Immature natural killer cell (primary cell): ENCODE results near the gene SAMD13. TPM values are rescaled to one million over a fixed set of nuclear protein-coding genes. Genes with fewer than 3 reads are reported as not detected.

ENCODE experiments used
- DNase-seq, 3 donors: peaks; one replicate each; pipeline ENCODE4 v3.0.0; 2022; ENCODE audit warnings: mixed read lengths in 1 of 3
- H3K27ac Mint-ChIP-seq, 6 donors: one replicate each; pipeline ENCODE4 v1.8.0; 2020; ENCODE audit warnings: mixed read lengths in 6 of 6, mild to moderate bottlenecking in 5 of 6, inconsistent platforms in 4 of 6, moderate library complexity in 3 of 6
- H3K27me3 Mint-ChIP-seq, 3 donors: one replicate each; pipeline ENCODE4 v1.8.0; 2020 to 2021; ENCODE audit warnings: low read depth in 3 of 3, mild to moderate bottlenecking in 3 of 3, mixed read lengths in 3 of 3, moderate library complexity in 3 of 3, inconsistent platforms in 1 of 3
- H3K36me3 Mint-ChIP-seq, 3 donors: one replicate each; pipeline ENCODE4 v1.8.0; 2020; ENCODE audit warnings: mixed read lengths in 3 of 3, inconsistent platforms in 2 of 3, mild to moderate bottlenecking in 2 of 3
- H3K4me1 Mint-ChIP-seq, 2 donors: one replicate each; pipeline ENCODE4 v1.8.0; 2020; ENCODE audit warnings: inconsistent platforms in 2 of 2, mild to moderate bottlenecking in 2 of 2, mixed read lengths in 2 of 2, moderate library complexity in 1 of 2
- H3K4me3 Mint-ChIP-seq, 5 donors: one replicate each; pipeline ENCODE4 v1.8.0; 2020; ENCODE audit warnings: mild to moderate bottlenecking in 5 of 5, mixed read lengths in 5 of 5, inconsistent platforms in 3 of 5, moderate library complexity in 3 of 5
- H3K9me3 Mint-ChIP-seq, 6 donors: one replicate each; pipeline ENCODE4 v1.8.0; 2020; ENCODE audit warnings: mild to moderate bottlenecking in 6 of 6, mixed read lengths in 6 of 6, inconsistent platforms in 4 of 6, moderate library complexity in 3 of 6
- polyA plus RNA-seq, 3 donors: library from polyadenylated mRNA; unstranded; fragments of 300-500 nt; fragmentation: Illumina TruSeq; gene quantifications; one replicate each; pipeline ENCODE4 v1.2.3, GENCODE V29; 2021

The SAMD13 gene
- polyA plus RNA-seq, 3 donors from 2014 or later: 1.2 TPM; not detected in 2

- Mint-ChIP-seq H3K27me3 (peaks cover 0 to 2% (median 0%) of the 10 kb centered on the region in 3 donors), H3K4me3 (no peak overlapping the region), H3K36me3 (peaks cover 0 to 3% (median 0%) of the 10 kb centered on the region in 3 donors), H3K9me3 (no peaks in the 10 kb centered on the region), H3K4me1 (peaks cover 36 to 42% of the 10 kb centered on the region in 2 donors), H3K27ac (no peak overlapping the region)
- DNase-seq: no peak
Measured at GRCh38 chr1:84374991-84375696, 73.6 kb downstream of the SAMD13 start.

- Mint-ChIP-seq H3K4me3 (no peak overlapping the region), H3K27ac (no peak overlapping the region), H3K4me1 (peaks cover 26 to 31% of the 10 kb centered on the region in 2 donors), H3K27me3 (peaks cover 0 to 2% (median 1%) of the 10 kb centered on the region in 3 donors), H3K9me3 (no peaks in the 10 kb centered on the region), H3K36me3 (peaks cover 0 to 3% (median 0%) of the 10 kb centered on the region in 3 donors)
- no peak for DNase-seq
Measured at GRCh38 chr1:84376000-84376910, 74.7 kb downstream of the SAMD13 start.

- Mint-ChIP-seq H3K27ac (no peak overlapping the region), H3K4me1 (peaks cover 16 to 18% of the 10 kb centered on the region in 2 donors), H3K9me3 (no peaks in the 10 kb centered on the region), H3K27me3 (peaks cover 0 to 2% (median 1%) of the 10 kb centered on the region in 3 donors), H3K4me3 (no peak overlapping the region), H3K36me3 (peaks cover 0 to 3% (median 0%) of the 10 kb centered on the region in 3 donors)
- DNase-seq: no peak
Measured at GRCh38 chr1:84377480-84378095, 76.1 kb downstream of the SAMD13 start.

- Mint-ChIP-seq H3K4me1 (peaks cover under 1% of the 10 kb centered on the region in 2 donors), H3K36me3 (peaks cover 0 to 3% (median 0%) of the 10 kb centered on the region in 3 donors), H3K27ac (no peak overlapping the region), H3K27me3 (peaks cover 0 to 6% (median 1%) of the 10 kb centered on the region in 3 donors), H3K9me3 (no peaks in the 10 kb centered on the region), H3K4me3 (no peak overlapping the region)
- peak in 1 of 3 donors; percentile 11 for DNase-seq
Measured at GRCh38 chr1:84379138-84379916, 77.8 kb downstream of the SAMD13 start.

- peaks cover 0 to 6% (median 1%) of the 10 kb centered on the region in 3 donors for H3K27me3 Mint-ChIP-seq
- no peaks in the 10 kb centered on the region for H3K4me1 Mint-ChIP-seq
- H3K36me3 Mint-ChIP-seq: peaks cover 0 to 3% (median 0%) of the 10 kb centered on the region in 3 donors
- no peaks in the 10 kb centered on the region for H3K9me3 Mint-ChIP-seq
- H3K4me3 Mint-ChIP-seq: no peak overlapping the region
- no peak for DNase-seq
- H3K27ac Mint-ChIP-seq: no peak overlapping the region
Measured at GRCh38 chr1:84379917-84380180, 78.3 kb downstream of the SAMD13 start.

GRCh38 chr1:84382127-84382526, 80.6 kb downstream of the SAMD13 start:
- Mint-ChIP-seq H3K27me3 (peaks cover 0 to 6% (median 1%) of the 10 kb centered on the region in 3 donors), H3K9me3 (no peaks in the 10 kb centered on the region), H3K4me1 (no peaks in the 10 kb centered on the region), H3K27ac (no peak overlapping the region), H3K4me3 (no peak overlapping the region), H3K36me3 (no peaks in the 10 kb centered on the region)
- DNase-seq: no peak

GRCh38 chr1:84385347-84385746, 83.8 kb downstream of the SAMD13 start:
- no peak for DNase-seq
- Mint-ChIP-seq H3K36me3 (no peaks in the 10 kb centered on the region), H3K4me3 (no peak overlapping the region), H3K9me3 (no peaks in the 10 kb centered on the region), H3K27ac (no peak overlapping the region), H3K4me1 (no peaks in the 10 kb centered on the region), H3K27me3 (peaks cover 0 to 6% (median 6%) of the 10 kb centered on the region in 3 donors)

GRCh38 chr1:84386716-84387479, 85.4 kb downstream of the SAMD13 start:
- no peak for DNase-seq
- Mint-ChIP-seq H3K4me3 (no peak overlapping the region), H3K36me3 (no peaks in the 10 kb centered on the region), H3K27ac (peak overlapping the region in 1 of 6 donors; percentile 8), H3K9me3 (no peaks in the 10 kb centered on the region), H3K27me3 (peaks cover 0 to 6% (median 5%) of the 10 kb centered on the region in 3 donors), H3K4me1 (no peaks in the 10 kb centered on the region)

GRCh38 chr1:84387480-84388163, 86.1 kb downstream of the SAMD13 start:
- no peaks in the 10 kb centered on the region for H3K4me1 Mint-ChIP-seq
- no peaks in the 10 kb centered on the region for H3K9me3 Mint-ChIP-seq
- no peak for DNase-seq
- peaks cover 0 to 6% (median 5%) of the 10 kb centered on the region in 3 donors for H3K27me3 Mint-ChIP-seq
- no peaks in the 10 kb centered on the region for H3K36me3 Mint-ChIP-seq
- H3K4me3 Mint-ChIP-seq: no peak overlapping the region
- H3K27ac Mint-ChIP-seq: no peak overlapping the region

GRCh38 chr1:84390226-84390625, 88.7 kb downstream of the SAMD13 start:
- H3K27ac Mint-ChIP-seq: no peak overlapping the region
- H3K4me1 Mint-ChIP-seq: no peaks in the 10 kb centered on the region
- peaks cover 0 to 5% (median 0%) of the 10 kb centered on the region in 3 donors for H3K27me3 Mint-ChIP-seq
- H3K36me3 Mint-ChIP-seq: no peaks in the 10 kb centered on the region
- no peaks in the 10 kb centered on the region for H3K9me3 Mint-ChIP-seq
- H3K4me3 Mint-ChIP-seq: no peak overlapping the region
- DNase-seq: no peak

- no peak for DNase-seq
- H3K27me3 Mint-ChIP-seq: no peaks in the 10 kb centered on the region
- no peak within 1 kb of the TSS for H3K4me3 Mint-ChIP-seq
- no peaks in the 10 kb centered on the region for H3K9me3 Mint-ChIP-seq
- H3K4me1 Mint-ChIP-seq: no peaks in the 10 kb centered on the region
- no peaks in the 10 kb centered on the region for H3K36me3 Mint-ChIP-seq
- peak within 1 kb of the TSS in 1 of 6 donors; percentile 7 for H3K27ac Mint-ChIP-seq
Measured at GRCh38 chr1:84398175-84399155, 97.0 kb downstream of the SAMD13 start, which contains the start of gene DNASE2B. Gene DNASE2B (plus strand): TSS chr1:84398484. CDS start chr1:84398565, 81 bp downstream.
